ENCODE data around the gene GGACT.
A peak's percentile ranks its signal among the peaks of the same experiment; 100 is the strongest.

DNA sequence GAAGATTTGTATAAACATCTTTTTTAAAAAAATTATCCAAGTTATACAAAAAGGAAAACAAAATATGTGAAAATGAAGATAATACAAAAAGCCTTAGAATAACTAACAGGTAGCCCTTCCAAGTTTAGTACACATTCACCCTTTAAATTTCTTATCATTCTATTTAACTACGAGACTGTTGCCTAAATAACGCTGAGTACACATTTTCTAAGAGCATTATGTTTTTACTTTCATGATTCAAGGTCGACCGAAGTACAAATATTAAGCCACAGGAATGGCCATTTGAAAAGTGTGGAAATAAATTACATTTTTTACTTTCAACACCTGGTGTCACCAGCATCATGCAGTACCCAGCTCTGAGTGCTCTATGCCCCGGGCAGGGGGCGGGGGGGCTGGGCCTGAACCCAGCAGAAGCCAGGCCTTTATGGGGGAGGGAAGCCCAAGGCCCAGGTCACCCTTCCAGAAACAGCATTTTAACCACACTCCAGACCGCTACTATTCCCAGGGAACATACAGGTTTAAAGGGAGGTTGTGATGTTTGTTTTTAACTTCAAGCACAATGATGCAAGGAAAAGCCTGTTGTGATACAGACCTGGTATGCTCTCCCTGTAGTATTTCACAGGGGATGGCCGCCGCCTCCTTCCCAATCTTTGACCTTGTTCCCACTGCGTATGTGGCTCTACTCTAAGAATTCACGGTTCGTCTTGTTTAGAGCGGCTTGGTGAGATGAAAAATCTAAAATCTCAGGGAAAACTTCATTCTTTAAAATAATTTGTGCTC lies 24.0 kb downstream of the GGACT start:
- TF ChIP-seq, protein P1, sequence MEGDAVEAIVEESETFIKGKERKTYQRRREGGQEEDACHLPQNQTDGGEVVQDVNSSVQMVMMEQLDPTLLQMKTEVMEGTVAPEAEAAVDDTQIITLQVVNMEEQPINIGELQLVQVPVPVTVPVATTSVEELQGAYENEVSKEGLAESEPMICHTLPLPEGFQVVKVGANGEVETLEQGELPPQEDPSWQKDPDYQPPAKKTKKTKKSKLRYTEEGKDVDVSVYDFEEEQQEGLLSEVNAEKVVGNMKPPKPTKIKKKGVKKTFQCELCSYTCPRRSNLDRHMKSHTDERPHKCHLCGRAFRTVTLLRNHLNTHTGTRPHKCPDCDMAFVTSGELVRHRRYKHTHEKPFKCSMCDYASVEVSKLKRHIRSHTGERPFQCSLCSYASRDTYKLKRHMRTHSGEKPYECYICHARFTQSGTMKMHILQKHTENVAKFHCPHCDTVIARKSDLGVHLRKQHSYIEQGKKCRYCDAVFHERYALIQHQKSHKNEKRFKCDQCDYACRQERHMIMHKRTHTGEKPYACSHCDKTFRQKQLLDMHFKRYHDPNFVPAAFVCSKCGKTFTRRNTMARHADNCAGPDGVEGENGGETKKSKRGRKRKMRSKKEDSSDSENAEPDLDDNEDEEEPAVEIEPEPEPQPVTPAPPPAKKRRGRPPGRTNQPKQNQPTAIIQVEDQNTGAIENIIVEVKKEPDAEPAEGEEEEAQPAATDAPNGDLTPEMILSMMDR (conservative IDR thresholded peaks at IDR 0.05; ENCODE audit: low read depth in 2 of 2) = peak in 1 of 2 experiments; percentile 21; a peak in 2 of 4 replicates
- TF ChIP-seq EZH2phosphoT487 (IDR thresholded peaks at IDR 0.05; ENCODE audit: unreplicated experiment) (no peak), EZH2 (IDR thresholded peaks at IDR 0.05; ENCODE audit: low read depth, unreplicated experiment) (no peak), JUNB (IDR thresholded peaks at IDR 0.05; ENCODE audit: unreplicated experiment) (no peak), ZNF331 (CRISPR knock-in tag; IDR thresholded peaks at IDR 0.05; ENCODE audit: low read depth) (no peak), CREB1 (CRISPR knock-in tag; IDR thresholded peaks at IDR 0.05; ENCODE audit: low read depth) (no peak)
- TF ChIP-seq, protein P2, sequence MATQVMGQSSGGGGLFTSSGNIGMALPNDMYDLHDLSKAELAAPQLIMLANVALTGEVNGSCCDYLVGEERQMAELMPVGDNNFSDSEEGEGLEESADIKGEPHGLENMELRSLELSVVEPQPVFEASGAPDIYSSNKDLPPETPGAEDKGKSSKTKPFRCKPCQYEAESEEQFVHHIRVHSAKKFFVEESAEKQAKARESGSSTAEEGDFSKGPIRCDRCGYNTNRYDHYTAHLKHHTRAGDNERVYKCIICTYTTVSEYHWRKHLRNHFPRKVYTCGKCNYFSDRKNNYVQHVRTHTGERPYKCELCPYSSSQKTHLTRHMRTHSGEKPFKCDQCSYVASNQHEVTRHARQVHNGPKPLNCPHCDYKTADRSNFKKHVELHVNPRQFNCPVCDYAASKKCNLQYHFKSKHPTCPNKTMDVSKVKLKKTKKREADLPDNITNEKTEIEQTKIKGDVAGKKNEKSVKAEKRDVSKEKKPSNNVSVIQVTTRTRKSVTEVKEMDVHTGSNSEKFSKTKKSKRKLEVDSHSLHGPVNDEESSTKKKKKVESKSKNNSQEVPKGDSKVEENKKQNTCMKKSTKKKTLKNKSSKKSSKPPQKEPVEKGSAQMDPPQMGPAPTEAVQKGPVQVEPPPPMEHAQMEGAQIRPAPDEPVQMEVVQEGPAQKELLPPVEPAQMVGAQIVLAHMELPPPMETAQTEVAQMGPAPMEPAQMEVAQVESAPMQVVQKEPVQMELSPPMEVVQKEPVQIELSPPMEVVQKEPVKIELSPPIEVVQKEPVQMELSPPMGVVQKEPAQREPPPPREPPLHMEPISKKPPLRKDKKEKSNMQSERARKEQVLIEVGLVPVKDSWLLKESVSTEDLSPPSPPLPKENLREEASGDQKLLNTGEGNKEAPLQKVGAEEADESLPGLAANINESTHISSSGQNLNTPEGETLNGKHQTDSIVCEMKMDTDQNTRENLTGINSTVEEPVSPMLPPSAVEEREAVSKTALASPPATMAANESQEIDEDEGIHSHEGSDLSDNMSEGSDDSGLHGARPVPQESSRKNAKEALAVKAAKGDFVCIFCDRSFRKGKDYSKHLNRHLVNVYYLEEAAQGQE (IDR thresholded peaks at IDR 0.05; ENCODE audit: unreplicated experiment) = no peak

Data from GM23338 (cell line).